HG02885 (cell line): ENCODE results near the gene MYO1A.

Source experiments
- ATAC-seq: cut with Tn5 transposase; IDR thresholded peaks from one replicate; pipeline ENCODE4 v1.9.1; 2021; ENCODE audit warnings: mild to moderate bottlenecking; ENCODE audit not compliant: unreplicated experiment, poor library complexity

MYO1A gene

GRCh38 chr12:57049890-57050289 is at the start of gene MYO1A:
TSS of gene MYO1A (minus strand) at chr12:57050129. CDS start at chr12:57048323, 1,806 bp downstream.
- no peak for ATAC-seq

DNA sequence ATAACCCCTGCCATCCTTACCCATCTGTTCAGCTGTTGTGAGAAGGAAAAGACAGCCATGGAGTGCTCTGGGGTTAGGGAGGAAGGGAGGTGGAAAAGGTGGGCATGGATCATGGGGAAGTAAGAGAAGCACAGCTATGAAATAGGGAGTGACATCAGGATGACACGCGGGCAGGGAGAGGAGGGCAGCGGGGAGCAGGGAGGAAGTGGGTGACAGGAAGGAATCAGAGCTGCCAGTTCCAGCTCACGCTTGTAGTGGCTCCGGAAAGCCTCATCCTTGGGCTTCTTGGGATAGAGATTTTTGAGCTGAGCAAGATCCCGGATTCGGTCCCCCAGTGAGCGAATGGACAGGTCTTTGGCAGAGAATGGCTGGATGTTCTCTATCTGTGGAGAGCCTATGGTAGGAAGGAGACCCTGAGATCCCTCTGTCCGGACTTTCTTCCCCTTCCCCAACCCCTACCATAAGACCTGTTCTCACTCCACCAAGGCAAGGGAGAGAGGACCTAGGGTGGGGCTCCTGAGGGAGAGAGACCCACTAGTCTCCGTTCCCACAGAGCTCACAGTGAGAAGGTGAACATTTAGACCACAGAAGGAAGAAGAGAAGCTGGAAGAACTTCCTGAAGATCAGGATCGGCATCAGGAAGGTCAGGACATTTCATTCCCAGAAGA is 49.3 kb upstream of the MYO1A start:
- no peak for ATAC-seq

DNA sequence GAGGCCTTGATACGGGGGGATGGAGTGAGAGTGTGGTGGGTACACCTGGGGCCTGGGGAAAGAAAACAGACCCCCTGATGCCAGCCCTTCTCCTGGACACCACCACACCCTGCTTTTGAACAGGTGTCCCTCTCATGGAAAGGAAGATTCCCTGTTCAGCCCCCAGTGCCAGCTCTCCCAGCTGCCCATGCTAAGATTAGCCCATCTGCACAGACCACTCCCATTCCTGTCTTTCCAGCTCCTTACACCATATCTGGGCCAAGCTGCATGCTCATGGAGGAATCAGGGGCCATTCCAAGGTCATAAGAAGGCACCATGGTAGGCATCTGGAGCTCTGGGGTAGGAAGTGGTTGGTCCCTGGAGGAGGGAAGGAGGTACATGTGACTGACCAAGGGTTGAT is 48.6 kb upstream of the MYO1A start:
- ATAC-seq: no peak

DNA sequence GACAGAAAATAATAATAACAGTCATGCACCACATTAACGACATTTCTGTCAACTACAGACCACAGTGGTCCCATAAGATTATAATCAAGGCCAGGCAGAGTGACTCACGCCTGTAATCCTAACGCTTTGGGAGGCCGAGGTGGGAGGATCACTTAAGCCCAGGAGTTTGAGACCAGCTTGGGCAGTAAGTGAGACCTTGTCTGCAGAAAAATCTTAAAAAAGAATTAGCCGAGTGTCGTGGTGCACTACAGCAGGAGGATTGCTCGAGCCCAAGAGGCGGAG is 47.6 kb upstream of the MYO1A start:
- ATAC-seq: no peak

DNA sequence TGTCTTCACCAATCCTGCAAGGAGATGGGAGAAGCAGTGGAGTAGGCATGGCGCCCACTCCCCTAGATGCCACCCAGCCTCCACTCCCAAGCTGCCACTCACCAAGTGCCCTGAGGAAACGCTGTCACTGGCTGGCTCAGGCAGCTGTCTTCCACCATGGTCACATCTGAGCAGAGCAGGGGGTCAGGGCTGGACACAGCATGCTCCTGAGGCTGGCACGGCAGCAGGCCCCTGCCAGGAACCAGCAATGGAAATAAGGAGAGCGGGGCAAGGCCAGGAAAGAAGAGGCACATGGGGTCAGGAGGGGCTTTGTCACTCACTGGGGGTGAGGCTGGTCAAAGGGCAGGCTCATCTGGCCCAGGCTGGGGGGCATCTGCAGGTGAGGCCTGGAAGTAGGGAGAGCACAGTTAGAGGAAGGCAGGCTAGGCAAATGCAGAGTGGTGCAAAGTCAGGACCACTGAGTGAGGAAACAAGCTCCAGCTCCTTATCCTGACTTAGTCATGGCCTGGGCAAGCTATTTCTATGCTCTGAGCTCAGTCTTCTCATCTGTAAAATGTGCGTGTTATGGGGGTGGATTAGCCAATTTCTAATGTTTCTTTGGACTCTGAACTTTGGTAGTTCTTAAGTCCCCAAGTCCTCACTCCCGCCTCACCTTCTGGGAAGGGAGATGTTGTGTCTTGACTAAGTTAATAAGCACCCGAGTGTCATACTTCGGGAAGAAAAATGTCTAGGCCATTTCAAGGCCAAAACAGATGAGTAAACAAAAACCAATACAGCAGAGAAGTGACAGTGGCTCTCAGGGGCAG is 47.0 kb upstream of the MYO1A start:
- ATAC-seq: no peak

DNA sequence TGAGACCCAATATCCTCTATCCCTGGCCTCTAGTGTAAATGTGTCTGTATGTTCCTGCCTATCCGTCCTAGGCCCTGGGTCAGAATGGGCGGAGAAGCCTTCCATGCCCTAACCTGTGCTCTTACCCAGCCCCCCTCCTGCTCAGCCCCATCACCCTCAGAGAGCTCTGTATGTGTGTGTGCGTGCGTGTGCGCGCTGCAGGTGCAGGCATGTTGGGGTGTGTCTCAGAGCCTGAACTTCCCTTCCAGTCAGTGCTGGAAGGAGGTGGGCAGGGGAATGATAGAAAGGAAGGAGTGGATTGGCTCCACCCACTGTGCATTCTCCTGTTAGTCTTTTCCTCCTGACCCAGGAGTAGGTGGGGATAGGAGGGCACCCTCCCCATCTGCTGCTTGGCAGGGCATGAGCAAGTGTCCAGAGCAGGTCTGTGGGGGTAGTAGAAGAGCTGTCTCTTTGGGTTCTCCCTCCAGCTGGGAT is 46.2 kb upstream of the MYO1A start:
- no peak for ATAC-seq

DNA sequence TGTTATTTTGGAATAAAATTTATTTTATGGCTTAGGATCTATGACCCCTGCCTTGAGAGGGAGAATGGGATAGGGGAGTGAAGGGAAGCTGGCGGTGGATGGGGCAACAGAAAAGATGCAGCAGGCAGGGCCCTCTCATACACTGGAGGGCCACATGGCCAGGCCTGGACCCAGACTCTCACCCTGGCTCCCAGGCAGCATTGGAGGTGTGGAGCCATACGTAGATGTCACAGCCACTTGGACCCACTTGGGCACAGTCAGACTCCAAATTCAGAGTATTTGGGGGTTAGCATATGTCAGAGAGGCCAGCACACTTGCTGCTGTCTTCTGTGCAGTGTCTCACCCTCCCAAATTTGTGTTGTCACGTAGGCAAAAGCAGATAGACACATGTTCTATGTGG is 45.5 kb upstream of the MYO1A start:
- no peak for ATAC-seq

DNA sequence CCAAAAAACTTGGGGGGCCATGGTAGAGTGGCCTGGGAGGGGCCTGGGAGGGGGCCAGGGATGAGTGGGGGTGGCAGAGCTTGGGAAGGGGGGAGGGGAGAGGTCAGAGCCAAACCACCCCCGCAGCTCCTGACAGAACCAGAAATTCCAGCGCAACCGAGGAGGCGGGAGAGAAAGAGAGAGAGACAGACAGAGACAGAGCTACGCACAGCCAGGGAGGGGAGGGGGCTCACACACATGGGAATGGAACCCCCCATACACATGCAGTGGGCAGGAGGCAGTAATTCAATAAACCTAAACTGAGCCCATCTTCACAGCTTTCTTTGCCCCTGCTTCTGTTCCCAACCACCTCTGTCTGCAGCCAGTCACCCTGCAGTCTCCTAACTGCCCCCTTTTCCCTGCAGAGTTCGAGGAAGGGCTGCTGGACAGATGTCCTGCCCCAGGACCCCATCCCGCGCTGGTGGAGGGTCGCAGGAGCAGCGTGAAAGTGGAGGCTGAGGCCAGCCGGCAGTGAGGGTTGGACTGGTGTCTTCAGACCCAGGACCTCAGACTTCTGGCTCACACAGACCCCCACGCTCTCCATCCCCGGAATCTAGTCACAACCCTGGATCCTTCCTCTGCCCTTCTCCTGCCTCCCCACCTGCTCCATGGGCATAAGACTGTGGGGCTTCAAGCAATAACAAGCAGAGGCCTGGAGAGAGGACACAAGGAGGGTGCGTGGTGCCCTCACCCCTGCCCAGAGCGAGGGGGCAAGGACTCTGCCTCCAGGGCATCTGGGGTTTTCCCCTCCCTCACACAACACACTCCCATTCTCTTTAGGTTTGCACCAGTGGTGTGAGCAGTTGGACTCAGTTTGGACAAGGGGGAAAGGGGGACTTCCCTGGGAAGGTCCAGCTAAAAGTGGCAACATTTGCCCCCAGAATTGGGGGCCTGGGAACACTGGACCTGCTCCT is 44.6 kb upstream of the MYO1A start:
- no peak for ATAC-seq

GRCh38 chr12:57093415-57094207 is 43.7 kb upstream of the MYO1A start:
- peak; percentile 40 for ATAC-seq

DNA sequence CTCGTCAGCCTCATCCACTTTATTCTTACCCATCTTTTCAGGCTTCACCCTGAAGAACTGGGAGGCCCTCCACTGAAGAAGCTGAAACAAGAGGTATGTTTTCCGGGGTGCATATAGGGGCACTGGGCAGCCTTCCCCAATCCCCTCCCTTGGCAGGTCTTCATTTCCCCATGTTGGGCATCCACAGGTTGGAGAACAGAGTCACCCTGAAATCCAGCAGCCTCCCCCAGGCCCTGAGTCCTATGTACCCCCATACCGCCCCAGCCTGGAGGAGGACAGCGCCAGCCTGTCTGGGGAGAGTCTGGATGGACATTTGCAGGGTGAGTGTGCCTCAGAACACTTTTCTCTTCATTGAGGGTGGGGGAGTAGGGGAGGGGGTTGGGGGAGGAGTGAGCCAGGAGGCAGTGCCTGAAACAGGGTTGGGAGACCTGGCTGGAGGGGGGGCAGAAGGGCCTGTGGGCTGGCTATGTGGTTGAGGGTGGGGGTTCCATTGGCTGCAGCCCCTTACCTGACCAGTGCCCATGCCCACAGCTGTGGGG is 43.0 kb upstream of the MYO1A start:
- ATAC-seq: no peak

DNA sequence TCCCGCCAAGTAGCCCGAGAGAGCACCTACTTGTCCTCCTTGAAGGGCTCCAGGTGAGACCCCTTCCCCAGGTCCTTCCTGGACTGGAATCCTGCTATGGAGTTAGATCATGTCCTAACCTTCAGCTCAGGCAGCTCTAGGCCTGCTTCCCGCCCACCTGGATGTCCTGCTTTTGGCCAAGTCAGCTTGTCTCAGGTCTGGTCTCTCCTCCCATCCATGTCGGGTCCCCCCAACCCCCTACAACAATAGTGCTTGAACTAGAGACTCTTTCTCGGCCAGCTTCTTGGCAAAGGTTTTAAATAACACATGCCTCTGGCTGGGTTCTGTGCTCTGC is 42.6 kb upstream of the MYO1A start:
- no peak for ATAC-seq

- no peak for ATAC-seq
Observed at GRCh38 chr12:57091638-57092528, 42.0 kb upstream of the MYO1A start.

DNA sequence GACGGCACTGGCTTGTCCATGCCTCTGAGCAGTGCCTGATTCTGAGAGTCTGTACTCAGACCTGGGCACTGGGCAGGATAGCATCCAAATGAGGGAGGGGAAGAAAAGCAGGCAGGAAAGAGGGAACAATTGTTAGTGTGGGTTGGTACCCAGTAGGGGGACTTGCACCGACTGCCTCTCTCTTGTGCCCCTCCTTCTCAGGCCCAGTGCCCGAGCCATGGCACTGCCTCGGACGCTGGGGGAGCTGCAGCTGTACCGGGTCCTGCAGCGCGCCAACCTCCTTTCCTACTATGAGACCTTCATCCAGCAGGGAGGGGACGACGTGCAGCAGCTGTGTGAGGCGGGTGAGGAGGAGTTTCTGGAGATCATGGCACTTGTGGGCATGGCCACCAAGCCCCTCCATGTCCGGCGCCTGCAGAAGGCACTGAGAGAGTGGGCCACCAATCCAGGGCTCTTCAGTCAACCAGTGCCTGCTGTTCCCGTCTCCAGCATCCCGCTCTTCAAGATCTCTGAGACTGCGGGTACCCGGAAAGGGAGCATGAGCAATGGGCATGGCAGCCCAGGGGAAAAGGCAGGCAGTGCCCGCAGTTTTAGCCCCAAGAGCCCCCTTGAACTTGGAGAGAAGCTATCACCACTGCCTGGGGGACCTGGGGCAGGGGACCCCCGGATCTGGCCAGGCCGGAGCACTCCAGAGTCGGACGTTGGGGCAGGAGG is 41.2 kb upstream of the MYO1A start:
- ATAC-seq: no peak

- ATAC-seq: no peak
Observed at GRCh38 chr12:57090490-57090889, 40.6 kb upstream of the MYO1A start.

GRCh38 chr12:57089271-57090245 is 39.6 kb upstream of the MYO1A start:
- ATAC-seq: no peak

GRCh38 chr12:57088354-57089270 is 38.7 kb upstream of the MYO1A start, which contains the start of gene NAB2:
TSS of gene NAB2 (plus strand) at chr12:57089114. CDS start at chr12:57089272, 158 bp downstream.
- ATAC-seq: peak; percentile 57
